GM19238 (cell line): ENCODE measurements around the gene SFRP5.

Experiments used
- DNase-seq: peaks from one replicate; pipeline ENCODE4 v3.0.0; 2011; ENCODE audit warnings: low spot score; ENCODE audit not compliant: insufficient read length

Gene SFRP5

DNA sequence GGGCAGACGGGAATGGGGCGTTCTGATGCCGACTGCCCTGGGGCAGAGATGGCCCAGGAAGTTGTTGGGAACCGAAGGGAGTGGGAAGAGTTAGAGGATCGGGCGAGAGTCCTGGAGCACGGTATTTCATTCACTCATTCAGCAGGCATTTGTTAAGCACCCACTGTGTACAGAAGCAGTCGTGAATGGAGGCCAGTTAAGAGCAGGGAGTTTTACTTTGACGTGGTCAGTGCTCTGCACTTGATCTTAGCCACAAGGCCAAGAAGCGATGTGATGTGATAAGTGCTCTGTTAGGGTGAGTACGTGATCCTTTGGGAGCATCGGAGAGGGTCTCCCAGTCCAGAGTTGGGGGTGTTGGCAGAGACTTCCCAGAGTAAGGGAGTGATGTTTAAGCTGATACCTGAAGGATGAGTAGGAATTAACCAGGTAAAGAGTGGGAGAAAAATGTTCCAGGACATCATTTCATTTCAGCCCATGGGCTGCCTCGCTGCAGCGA is 34.0 kb downstream of the SFRP5 start:
- DNase-seq: no peak

DNA sequence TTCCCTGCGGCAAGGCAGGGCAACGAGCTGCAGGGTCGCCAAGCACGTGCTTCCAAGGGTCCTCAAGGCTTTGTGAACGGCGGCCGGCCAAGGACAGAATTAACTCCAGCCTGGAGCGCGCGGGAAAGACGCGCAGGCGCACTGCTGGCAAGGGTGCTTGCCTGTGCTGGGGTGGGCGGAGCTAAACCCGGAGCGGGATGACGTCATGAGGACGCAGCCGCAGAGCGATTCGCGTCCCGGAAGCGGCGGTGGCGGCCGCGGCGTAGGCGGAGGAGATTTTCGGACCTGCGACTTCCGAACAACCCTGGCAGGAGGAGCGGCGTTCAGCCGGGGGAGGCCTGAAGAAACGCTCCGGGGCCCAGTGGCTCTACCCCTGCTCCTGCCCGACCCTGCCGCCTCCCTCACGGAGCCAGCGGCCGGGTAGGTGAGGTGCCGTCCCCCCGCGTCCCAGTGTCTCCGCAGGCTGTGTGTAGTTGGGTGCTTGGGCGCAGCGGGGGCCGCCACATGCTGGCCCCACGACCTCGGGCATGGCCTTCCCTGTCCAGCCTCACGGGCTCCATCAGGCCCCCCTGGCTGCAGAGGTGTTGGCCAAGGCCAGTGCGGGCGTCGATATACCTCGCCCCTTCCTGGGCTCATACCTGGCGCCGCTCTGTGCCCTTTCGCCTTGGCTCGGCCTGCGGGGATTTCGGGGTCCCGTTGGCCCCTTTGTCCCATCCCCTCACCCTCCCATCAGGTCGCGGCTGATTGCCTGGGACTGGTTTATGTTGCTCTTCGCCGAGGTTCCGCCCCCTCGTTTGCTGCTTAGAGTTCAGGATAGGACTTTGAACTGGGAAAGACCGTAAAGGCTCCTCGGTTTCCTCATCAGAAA is 34.7 kb downstream of the SFRP5 start, which contains the start of gene ZFYVE27:
Gene ZFYVE27, plus strand, starts transcription at position 227 of the 868 bp plus-strand sequence. CDS start 1,350 bp downstream, outside the sequence.
- DNase-seq: peak; percentile 96

DNA sequence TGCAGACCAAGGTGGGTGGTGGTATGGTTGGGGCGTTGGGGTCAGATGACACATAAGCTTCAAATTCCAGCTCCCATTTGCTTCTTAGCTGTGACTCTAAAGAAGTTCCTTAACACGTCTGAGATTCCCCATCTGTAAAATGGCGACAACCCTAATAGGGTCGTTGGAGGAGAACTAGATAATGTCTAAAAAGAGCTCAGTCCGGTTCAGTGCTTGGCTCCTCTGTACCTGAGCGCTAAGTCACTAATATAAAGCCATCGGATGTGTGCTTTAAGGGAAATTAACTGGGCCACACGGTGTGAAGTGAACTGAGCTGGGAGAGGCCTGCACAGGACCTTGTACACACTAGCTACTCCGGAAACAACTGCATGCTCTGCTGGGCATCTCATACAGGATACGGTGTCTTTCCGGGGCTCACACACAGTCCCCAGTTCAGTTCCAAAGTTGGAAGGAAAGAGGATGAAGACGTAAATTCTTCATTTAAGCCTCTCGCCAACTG is 35.3 kb downstream of the SFRP5 start:
- no peak for DNase-seq

DNA sequence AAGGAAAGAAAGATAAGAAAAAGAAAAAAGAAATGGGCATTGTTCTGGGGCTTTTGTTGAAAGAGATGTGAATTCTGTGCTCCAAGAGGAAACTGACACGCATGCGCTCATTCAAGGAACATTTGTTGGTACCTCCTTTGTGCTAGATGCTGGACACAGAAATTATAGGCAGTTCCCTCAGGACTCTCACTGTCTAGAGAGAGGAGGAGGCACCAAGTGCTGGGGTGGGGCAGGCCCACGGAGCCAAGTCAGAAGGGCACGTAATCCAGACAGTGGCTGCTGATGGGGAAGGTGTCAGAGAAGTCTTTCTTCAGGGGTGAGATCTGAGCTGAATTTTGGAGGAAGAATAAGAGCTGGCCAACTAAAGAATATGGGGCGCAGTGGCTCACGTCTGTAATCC is 37.8 kb downstream of the SFRP5 start:
- DNase-seq: no peak

DNA sequence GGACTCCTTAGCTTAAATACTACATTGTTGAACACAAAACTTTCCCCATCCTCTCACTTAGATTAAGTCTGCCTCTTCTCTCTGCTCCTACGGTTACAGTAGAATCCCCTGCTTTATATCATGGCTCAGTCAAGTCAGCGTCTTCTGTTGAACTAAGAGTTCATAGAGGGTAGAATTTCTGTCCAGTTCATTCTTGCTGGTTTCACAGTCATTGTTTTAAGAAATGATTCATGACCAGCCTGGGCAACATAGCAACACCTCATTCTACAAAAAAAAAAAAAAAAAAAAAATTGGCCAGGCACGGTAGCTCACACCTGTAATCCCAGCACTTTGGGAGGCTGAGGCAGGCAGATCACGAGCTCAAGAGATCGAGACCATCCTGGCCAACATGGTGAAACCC is 38.5 kb downstream of the SFRP5 start:
- no peak for DNase-seq

DNA sequence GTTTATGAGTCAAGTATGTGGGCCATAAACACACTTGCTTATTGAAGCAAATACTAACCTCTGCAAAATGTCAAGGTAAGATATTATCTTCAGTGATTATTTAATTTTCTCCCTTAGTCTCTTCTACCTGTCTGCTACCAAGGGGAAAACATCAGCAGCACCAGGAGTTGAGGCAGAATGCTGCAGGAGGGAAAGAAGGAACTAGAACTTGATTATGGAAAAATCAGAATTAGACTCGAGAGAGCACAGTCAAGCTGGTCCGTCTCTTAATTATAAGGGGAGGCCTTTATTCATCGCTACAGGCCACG is 39.8 kb downstream of the SFRP5 start:
- no peak for DNase-seq

DNA sequence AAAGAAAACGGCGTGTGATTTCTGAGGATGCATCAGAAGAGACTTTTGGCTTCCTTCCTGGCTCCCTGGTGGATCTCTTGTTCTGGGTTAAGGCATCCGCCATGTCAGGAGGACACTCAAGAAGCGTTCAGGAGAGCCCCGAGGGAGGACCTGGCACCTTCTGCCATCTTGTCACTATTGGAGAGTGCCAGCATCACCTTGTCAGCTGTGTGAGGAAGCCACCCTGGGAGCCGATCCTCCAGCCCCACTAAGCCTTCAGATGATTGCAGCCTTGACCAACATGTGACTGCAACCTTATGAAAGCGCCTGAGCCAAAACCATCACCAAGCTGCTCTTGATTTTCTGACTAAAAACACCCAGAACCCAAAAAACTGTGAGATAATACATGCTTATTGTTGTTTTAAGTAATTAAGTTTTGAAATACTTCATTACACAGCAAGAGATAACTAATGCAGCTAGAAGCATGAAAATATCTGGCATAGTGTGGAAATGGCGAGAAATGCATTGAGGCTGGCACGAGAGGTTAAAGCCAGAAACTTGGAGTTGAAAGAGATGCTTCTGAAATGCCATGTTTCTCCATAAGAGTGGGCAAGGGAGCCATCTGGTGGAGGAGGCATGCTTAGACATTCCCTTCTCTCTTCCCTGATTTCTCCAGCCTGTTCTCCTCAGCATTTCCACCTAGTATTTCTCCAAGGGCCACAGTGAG is 40.3 kb downstream of the SFRP5 start:
- no peak for DNase-seq

DNA sequence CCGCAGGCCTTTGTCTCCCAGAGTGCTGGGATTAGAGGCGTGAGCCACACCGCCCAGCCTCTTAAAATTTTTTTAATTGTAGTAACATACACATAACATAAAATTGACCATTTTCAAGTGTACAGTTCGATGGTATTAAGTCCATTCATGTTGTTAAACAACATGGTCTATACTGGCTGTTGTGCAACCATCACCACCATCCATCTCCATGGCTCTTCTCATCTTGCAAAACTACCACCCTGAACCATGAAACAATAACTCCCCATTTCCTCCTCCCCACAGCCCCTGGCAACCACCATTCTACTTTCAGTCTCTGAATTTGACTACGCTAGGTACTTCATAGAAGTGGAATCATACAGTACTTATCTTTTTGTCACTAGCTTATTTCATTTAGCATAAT is 42.8 kb downstream of the SFRP5 start:
- DNase-seq: no peak

DNA sequence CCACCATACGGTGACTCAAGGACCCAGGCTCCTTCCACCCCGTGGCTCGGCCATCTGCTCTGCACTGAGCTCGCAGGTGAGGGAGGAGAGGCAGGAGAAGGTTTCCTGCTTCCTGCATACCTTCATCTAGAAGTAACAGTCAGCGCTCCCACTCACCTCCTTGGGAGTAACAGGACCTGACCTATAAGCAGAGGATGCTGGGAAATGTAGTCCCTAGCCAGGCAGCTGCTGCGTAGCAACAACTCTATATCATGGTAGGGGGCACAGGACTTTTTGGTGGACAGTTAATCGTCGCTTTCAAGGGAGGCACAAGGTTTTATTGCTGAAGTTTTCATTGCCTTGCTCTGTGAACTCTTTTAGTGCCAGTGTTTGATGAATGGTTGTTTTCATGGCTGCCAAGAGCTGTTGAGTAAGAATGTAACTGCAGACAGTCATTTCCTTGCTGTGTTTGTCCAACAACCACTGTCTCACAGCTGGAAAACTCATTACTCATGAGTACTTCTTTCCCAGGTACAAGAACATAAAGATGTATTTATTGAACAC is 45.1 kb downstream of the SFRP5 start:
- DNase-seq: no peak

DNA sequence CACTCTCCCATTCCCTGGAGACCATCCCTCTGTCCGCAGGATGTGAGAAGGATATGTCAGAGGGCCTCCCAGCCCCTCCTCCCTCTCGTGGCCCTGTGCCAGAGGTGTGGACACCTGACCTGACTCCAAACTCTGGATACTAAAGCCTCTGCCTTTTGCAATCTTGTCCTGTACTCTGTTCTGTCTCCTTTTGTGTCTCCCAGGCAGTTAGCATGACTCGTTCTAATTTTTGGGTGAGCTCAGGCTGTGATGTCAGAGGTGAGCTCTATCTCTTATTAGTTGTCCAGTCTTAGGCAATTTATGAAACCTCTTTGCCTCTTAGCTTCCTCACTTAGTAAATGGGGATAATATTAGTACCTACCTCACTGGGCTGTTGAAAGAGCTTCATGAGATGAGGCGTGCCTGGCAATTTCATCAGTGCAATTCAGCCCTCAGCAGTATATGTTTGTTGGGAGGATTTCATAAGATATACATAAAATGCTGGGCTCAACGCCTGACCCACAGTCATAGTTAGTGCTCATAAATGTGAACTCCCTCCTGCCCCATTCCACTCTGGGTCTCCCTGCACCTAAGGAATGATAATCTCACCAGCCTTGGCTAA is 47.4 kb downstream of the SFRP5 start:
- DNase-seq: no peak

DNA sequence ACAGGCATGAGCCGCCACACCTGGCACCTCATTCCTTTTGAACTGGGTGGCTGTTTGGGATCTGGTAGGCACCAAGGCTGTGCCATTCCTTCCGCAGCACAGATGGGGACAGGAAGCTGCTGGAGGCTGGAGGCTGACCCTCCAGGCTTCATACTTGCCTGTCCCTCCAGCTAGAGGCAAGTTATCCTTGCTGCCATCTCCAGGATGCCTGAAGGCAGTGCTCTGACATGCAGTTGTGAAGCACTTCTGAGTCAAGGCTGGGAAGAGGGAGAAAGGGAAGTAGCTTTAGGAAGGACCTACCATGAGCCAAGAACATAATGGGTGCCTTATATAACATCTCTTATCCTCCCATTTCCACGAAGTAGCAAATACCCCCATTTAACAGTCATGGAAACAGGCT is 48.8 kb downstream of the SFRP5 start:
- DNase-seq: no peak

DNA sequence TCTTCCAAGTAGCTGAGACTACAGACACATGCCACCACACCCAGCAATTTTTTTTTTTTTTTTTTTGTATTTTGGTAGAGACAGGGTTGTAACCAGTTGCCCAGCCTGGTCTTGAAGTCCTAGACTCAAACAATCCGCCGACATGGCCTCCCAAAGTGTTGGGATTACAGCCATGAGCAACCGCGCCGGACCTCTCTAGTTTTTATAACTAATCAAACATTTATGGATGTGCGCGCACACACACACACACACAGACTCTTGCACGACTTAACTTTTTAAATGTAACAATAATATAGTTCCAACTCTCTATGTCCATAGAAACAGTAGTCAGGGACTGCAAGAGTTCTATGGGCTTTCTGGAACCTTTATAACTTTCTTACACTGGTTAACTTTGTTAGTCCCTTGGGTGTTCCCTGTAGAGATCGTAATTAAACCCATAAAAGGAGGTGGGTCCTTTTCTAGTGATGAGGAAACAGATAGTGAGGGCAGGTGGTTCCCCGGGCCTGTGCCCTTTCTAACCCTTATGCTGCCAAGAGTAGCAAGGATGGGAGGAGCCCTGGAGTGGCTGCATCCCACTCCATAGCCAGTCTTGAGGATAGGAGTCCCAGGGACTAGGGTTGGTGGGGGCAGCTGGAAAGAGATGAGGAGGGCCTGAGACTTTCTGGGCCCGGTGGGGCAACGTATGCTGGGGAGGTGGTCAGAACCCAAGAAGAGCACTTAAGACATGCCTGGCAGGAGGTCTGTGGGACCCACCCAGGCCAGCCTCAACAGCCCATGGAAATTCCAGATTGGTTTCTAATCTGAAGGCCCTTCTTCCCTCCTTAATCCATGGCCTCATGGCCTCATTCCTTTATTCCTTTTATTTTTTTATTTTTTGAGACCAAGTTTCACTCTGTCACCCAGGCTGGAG is 49.7 kb downstream of the SFRP5 start:
- no peak for DNase-seq

DNA sequence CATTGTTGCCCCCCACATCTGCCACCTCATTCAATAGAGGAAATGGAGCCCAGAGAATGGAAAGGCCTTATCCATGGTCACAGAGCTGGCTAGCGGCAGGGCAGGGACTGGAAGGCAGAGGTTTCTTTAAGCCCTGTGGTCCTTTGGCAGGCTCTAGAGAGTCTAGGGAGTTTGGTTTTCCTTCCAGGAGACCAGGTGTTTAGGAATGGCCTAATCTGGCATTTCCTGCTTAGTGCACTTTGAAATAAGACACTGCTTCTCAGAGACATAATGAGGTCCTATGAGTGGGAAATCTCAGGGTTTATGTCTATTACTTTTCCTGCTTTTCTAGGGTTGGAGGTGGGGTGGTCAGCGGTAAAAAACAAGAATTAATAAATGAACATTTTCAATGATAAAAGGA is 52.2 kb downstream of the SFRP5 start:
- DNase-seq: no peak

DNA sequence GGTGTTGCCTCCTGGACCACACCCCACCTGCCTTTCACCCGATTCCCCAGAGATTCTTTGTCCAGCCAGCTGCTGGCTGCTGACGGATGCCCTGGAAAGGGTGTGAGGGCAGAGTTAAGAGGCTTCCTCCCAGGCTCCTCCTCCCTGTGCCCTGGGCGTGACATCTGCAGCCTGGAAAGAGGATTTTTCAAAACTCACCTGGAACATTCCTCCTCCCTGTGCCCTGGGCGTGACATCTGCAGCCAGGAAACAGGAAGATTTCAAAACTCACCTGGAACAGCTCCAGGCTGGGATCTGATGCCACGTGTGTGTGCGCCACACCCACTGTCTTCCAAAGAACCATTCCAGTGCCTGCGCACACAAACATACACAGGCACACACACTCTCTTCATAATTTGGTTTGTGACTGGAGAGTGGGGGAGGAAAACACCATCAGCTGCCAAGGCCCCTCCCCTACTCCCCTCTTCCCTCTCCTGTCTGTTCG is 53.1 kb downstream of the SFRP5 start:
- DNase-seq: no peak

DNA sequence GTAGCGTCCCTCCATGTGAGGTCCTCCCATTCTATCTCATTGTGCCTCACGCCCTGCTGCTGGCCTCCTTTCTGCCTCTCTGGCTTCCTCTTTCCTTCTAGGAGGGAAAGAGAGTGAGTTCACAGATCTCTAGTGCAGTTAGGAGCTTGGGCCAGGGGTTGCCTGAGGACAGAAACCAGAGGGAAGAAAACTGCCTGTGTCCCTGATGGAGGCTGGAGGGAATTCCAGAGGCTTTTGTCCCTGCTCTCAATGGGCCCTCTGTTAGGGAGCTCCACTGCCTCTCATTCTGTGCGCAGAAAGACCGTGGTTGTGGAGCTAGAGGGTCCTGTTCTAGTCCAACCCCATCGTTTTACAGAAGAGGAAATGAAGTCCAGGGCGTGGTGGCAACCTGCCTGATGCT is 53.6 kb downstream of the SFRP5 start:
- DNase-seq: no peak

DNA sequence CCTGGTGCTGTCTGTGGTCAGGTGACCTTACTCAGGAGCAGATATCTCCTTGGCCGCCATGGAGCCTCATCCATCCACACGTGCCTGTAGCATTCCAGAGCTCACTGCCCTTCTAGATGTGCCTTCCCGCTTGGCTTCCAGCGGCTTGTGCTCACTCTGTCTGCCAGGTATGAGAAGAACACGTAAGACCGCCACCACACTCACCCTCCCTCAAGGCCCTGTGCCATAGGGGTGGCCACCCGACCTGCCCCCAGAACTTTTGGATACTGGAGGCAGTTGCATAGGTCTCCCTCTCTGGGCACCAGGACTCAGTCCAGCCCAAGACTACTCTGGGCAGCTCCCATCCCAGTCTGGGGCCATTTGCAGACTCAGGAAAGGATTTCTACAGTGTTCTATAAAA is 54.2 kb downstream of the SFRP5 start:
- DNase-seq: no peak
